ENCODE results near the gene UROS.

Gene UROS

DNA sequence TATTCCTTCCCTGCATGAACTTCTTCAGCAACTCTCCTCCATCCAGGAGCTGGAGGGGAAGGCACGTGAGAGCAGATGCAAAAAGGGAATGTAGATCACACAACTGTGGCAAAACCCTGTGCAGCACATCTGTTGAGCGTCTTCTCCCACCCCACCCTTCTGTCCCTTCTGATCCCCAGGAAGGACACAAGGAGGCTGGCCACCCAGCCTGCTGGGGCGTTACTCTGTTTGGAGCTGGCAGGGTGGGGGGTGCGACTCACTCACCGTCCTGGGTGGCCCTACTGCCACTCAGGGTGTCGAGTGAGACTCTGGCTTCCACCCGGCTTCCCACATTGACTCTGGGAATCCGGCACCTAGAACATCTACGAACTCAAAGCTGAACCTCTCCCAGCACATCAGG lies 37.3 kb downstream of the UROS start:
- DNase-seq, result no peak

- no peak for DNase-seq
Measured at GRCh38 chr10:125783957-125784356, 39.1 kb downstream of the UROS start.

DNA sequence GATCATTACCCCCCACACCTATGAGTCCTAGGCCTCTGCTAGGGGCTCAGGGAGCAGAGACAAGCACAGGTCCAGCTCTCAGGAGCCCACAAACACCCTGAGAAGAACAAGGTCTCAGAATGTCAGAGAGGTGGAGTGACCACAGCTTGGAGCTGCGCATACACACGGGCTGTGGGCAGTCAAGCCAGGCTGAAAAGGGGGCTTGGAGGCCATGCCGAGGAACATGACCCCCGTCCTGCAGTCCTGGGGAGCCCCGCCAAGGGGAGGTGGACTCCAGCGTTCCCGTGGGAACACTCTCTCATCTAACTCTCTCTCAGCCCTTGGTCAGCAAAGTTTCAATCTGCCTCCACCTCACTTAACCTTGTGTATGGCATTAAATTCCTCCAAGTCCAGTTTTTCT lies 39.6 kb downstream of the UROS start:
- DNase-seq, result no peak

- DNase-seq, result no peak
Measured at GRCh38 chr10:125782616-125783015, 40.4 kb downstream of the UROS start.

DNA sequence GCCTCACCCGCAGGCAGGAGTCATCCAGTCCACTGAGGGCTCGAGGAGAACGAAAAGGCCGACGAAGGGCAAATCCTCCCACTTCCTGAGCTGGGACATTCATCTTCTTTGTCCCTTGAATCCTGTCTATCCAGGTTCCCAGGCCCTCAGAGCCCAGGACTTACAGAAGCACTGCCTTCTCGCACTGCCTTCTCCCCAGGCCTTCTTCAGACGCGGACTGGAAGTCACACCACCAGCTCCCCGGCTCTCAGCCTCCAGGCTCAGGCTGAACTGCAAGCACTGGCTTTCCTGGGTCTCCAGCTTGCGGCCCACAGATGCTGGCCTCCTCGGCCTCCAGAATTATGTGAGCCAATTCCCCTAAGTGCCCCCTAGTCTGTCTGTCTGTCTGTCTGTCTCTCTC lies 41.0 kb downstream of the UROS start:
- DNase-seq, result no peak

- DNase-seq, result no peak
Measured at GRCh38 chr10:125781374-125781773, 41.7 kb downstream of the UROS start.

- no peak for DNase-seq
Measured at GRCh38 chr10:125779403-125780327, 43.4 kb downstream of the UROS start.

DNA sequence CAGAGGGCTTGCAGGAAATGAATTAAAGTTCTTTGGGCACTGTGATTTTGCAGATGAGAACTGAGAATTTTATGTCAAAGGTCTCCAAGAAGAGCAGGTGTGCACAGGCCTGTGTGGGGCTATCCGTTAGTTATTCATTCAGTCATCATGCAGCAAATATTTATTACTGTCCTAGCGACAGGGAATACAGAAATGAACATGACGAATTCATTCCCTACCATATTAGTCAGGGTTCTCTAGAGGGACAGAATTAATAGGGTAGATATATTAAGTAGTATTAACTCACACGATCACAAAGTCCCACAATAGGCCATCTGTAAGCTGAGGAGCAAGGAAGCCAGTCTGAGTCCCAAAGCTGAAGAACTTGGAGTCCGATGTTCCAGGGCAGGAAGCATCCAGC lies 44.5 kb downstream of the UROS start:
- no peak for DNase-seq

- no peak for DNase-seq
Measured at GRCh38 chr10:125777806-125778205, 45.3 kb downstream of the UROS start.

DNA sequence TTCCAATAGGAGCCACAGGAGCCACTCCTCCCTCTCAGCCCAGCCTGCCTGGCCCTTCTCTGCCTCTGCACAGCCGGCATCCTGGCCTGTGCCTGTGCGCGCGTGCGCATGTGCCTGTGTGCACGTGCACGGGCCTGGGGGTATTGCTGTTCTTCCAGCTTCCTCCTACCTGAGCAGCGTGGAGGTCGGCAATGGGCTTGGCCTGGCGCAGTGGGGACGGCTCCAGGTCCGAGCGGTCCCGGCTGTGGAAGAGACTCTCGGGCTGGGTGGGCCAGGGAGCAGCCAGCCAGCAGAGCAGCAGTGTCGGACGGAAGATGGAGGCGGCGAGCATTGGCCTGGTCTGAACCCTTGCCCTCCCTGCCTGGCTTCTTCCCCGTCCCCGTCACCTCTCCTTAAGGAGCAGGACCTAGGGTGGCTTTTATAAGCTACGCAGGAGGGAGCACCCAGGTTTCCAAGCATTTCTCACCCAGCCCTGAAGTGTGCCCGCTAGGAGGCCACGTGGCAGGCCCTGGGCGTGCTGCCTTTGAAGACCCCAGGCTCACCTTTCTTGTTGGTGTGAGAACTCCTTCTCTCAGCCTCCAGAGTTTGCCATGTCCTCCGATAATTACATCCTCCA lies 47.5 kb downstream of the UROS start, which contains the start of gene MMP21:
Gene MMP21, minus strand, starts transcription at position 331 of the 616 bp plus-strand sequence. Its CDS starts 0 bp downstream, at position 331.
- no peak for DNase-seq

- DNase-seq, result no peak
Measured at GRCh38 chr10:125774581-125775191, 48.4 kb downstream of the UROS start.

DNA sequence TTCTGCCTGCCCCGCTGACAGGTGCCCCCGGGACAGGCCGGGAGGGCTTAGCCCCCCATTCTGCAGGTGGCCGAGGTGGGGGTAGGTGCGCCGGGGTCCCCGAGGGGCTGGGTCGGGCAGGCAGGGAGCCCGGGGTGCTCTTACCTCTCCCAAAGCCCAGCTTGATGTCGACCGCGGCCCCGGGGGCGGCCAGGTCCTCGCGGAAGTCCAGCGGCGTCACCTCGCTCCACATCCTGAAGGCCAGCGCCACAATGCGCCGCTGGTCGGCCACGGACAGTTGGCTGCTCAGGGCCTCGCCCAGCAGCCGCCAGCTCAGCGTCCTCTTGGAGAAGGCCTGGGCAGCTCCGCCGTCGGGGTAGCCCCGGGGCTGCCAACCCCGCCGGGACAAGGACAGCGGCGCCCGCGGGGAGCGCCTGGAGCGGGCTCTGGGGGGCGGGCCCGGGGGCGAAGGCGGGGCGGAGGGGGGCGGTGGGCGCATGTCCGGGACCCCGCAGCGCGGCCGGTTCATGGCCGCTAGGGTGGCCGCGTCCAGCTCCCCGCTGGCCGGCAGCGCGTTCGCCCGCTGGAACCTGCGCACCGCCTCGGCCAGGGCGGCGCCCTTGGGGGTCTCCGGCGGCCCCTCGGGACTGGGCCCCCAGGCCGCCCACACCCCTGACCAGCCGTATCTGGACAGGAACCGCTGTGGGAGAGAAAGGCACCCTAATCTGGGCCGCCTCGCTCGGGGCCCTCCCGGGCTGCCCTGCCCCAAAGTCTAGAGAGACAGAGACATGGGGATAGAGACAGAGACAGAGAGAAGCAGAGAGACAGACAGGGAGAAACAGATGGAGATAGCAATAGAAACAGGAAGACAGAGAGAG lies 49.1 kb downstream of the UROS start:
- DNase-seq, result no peak

DNA sequence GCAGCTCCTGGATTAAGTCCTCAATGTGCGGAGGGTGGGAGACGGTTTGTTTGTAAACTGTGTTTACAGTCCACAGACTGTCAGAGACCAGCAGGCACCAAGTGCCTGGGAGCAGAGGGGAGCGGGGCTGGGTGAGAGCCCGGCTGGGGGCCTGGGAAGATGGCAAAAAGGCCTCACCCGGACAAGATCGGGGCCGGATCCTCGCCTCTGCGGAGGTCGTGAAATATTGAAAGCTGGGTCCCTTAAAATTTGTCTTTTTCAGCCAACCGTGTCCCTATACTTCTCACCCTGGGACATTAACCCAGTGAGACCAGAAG lies 50.2 kb downstream of the UROS start:
- DNase-seq, result no peak

GRCh38 chr10:125772112-125772863 lies 50.8 kb downstream of the UROS start:
- DNase-seq, result no peak

DNA sequence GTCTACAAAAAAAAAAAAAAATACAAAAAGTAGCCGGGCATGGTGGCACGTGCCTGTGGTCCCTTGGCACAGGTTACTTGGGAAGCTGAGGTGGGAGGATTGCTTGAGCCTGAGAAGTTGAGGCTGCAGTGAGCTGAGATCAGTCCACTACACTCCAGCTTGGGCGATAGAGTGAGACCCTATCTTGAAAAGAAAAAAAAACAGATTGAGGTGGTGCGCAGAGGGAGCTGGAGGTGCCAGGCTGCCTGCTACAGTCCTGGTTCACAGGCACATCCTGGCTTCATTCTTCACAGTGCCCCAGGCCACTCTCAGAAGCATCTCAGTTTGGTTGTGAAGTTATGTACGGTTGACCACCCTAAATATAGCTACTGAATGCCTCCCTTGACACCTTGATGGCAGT lies 52.2 kb downstream of the UROS start:
- no peak for DNase-seq

- DNase-seq, result no peak
Measured at GRCh38 chr10:125769175-125769574, 53.9 kb downstream of the UROS start.

DNA sequence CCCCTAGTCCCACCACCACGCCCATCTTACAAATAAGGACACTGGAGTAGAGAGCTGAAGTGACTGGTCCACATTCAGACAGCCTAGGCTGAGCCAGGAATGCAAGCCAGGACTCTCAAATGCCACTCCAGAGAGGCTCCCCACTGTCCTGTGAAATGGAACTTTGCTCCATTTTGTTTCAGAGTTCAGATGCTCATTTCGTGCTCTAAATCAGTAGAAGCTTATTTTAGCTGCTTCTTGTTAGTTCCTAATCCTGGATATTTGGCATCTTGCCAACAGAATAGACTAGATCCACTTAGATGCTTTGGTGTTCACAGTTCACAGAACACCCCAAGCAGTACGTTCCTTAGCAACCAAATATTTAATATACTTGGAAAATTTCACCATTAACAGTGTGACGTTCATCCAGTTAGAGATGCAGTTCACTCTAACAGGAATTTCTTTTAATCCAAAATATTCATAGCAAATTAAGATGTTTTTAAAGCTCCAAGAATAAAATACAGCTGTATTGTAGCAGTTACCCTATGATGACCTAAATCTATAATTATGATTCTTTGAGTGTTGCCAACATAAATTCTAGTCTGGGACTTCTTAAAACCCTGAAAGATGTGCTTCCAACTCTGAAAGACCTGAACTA lies 54.7 kb downstream of the UROS start:
- DNase-seq, result no peak

DNA sequence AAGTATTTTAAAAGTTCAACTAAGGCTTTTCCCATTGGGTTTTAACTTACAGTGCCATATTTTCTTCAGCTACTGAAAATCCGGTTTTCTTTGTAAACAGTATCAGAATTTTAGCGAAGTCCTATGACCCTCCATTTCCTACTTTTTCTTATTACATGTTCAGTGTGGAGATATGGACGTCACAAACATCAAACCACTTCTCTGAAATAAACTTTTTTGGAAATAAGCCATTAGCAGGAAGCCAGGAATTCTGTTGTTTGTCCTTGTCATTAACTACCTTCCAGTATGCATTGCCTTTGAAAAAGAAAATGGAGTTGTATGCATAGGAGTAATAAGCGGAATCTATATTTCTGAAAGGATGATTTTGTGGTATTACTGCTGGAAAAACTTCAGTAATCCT lies 56.5 kb downstream of the UROS start:
- no peak for DNase-seq

DNA sequence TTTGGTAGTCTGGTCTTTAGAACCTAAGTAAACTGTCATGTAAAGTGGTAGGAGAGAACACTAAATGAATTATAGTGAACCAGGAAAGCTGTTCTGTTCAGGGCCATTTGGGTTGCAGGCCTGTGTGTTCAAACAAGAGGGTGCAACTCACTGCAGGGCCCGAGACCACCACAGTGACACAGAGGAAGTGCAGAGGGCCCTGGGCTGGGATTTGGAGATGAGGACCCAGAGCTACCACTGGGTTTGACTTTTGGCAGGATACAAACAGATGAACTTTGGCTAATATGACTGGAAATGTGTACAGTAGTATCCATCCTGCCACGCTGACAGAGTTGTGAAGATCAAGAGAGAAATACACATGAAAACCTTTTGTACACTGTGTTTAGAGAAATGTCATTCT lies 57.2 kb downstream of the UROS start:
- DNase-seq, result no peak

DNA sequence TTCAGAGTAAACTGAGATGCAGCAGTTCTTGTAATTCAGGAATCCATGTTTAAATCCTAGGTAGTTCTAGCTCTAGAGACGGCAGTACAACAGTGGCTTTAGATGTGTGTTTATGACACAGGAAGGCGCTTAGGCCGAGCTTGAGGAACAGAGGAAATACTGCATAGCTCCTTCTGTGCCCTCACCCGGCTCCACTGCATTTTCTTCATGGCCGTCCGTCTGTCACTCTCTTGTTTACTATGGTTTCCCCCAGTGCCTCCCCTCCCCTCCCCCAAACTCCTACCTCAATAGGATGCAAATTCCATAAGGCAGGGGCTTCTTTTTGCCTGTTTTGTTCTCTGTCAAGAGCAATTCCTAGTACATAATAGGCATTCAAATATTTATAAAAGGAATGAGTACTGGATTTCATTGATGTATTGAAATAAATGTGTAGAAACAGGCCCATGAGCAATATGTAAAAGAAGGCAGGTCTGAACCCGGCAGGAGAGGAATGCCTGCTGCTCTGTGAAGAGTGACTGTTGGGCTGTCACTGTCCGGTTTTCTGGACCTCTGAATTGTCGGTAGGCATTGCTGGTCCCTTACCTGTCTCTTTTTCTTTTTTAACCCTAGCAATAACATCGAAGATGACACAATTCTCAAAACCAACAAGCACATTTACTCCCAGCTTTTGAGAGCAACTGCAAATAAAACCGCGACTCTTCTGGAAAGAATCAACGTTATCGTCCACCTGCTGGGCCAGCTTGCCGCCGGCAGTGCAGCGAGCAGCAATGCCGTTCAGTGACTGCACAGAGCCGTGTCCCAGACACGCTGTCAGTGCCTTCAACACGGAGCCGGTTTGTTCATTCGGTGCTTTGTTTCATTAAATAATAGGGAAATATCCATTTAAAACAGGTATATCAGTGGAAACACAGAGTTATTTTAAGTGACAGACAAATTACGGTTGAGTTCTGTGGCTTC lies 60.1 kb downstream of the UROS start:
- DNase-seq, result no peak

DNA sequence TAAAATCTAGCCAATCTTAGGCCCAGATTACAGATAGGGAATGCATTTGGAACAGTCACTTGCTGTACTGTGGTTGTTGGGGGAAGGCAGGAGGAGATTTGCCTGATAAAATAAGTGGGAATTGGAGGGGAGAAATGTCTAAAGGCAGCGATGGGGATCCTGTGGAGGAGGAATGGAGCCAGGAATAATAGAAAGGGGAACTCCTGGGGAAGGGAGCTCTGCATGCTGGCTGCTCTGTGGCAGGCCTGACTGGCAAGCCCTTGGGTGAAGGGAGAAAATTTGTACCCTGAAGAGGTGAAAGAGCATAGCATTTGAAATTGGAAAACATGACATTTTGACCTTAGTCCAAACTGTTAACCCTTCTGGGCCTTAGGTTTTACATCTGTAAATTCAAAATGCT lies 61.1 kb downstream of the UROS start:
- DNase-seq, result no peak
